ENCODE data around the gene UNC45A.
A peak's percentile ranks its signal among the peaks of the same experiment; 100 is the strongest.

UNC45A gene

GRCh38 chr15:90946941-90947576, 12.0 kb downstream of the UNC45A start:
- DNase-seq = no peak

GRCh38 chr15:90947577-90948357, 12.7 kb downstream of the UNC45A start:
- DNase-seq = no peak

- DNase-seq = no peak
Observed at GRCh38 chr15:90948506-90948905, 13.4 kb downstream of the UNC45A start.

GRCh38 chr15:90949979-90950675, 15.0 kb downstream of the UNC45A start:
- DNase-seq = no peak

GRCh38 chr15:90950676-90951075, 15.6 kb downstream of the UNC45A start:
- no peak for DNase-seq

GRCh38 chr15:90952901-90953677, 18.0 kb downstream of the UNC45A start:
- DNase-seq = no peak

- no peak for DNase-seq
Observed at GRCh38 chr15:90953947-90954711, 19.0 kb downstream of the UNC45A start.

GRCh38 chr15:90954712-90955623, 19.9 kb downstream of the UNC45A start, which contains the start of gene RCCD1:
Gene RCCD1 (plus strand): TSS chr15:90954884. CDS start chr15:90956735, 1,851 bp downstream.
- peak; percentile 82 for DNase-seq

GRCh38 chr15:90955624-90956273, 20.7 kb downstream of the UNC45A start:
- DNase-seq = no peak

- peak; percentile 48 for DNase-seq
Observed at GRCh38 chr15:90956274-90957030, 21.4 kb downstream of the UNC45A start.

- DNase-seq = no peak
Observed at GRCh38 chr15:90957031-90957790, 22.1 kb downstream of the UNC45A start.

GRCh38 chr15:90957791-90958190, 22.7 kb downstream of the UNC45A start:
- no peak for DNase-seq

- DNase-seq = no peak
Observed at GRCh38 chr15:90959028-90959595, 24.0 kb downstream of the UNC45A start.

- DNase-seq = no peak
Observed at GRCh38 chr15:90959894-90960293, 24.8 kb downstream of the UNC45A start.

GRCh38 chr15:90960298-90961091, 25.4 kb downstream of the UNC45A start:
- no peak for DNase-seq

- no peak for DNase-seq
Observed at GRCh38 chr15:90962021-90962420, 26.9 kb downstream of the UNC45A start.

GRCh38 chr15:90966262-90966661, 31.2 kb downstream of the UNC45A start:
- DNase-seq = no peak

- no peak for DNase-seq
Observed at GRCh38 chr15:90967206-90967605, 32.1 kb downstream of the UNC45A start.

Measured in effector CD8-positive, alpha-beta T cell (primary cell).